ENCODE measurements around the gene WBP11. TPM values are rescaled to one million over a fixed set of nuclear protein-coding genes. Genes with fewer than 3 reads are reported as not detected.

Gene WBP11
- total RNA-seq, 1 experiment from 2014 or later: 47.3 TPM

DNA sequence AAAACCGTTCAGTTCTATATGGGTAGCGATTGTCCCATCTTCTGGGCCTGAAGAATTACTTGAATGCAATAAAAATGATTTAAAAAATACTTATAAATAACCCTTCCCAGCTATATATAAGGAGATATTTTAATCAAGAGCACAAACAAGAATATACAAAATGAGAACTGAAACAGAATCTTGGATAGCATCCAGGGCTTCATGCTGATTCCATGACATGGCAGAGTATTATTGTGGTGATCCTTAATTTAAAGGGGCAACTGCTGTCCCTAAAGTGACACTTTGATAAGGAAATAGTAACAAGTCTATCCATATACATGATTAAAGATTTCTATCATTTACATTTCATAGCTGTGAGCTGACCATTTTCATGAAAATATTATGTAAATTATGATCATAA lies 18.8 kb downstream of the WBP11 start:
- in situ Hi-C loops (cut with HindIII; ENCODE audit: low pct_unique_long_range_greater_than_20kb, low sequenced_read_pairs) (no loop called here), intact Hi-C loops (cut with micrococcal nuclease; ENCODE audit: unreplicated experiment) (no loop called here)
- peaks cover 12% of the 10 kb centered on the region for H3K36me3 ChIP-seq (ENCODE audit: control insufficient read depth, insufficient read depth, low read length)
- no peaks in the 10 kb centered on the region for H3K4me1 ChIP-seq (ENCODE audit: control insufficient read depth, insufficient read depth, low read length)
- ChIA-PET CTCF (no interaction called here), POLR2A (no interaction called here)
- TF ChIP-seq POLR2AphosphoS5 (IDR thresholded peaks at IDR 0.05; ENCODE audit: low read depth, low read length) (no peak), SIN3A (IDR thresholded peaks at IDR 0.05; ENCODE audit: borderline replicate concordance, insufficient read depth, low read depth, low read length) (no peak), TCF7L2 (IDR thresholded peaks at IDR 0.05; ENCODE audit: low read depth, low read length) (no peak)
- TF ChIP-seq, protein P1, sequence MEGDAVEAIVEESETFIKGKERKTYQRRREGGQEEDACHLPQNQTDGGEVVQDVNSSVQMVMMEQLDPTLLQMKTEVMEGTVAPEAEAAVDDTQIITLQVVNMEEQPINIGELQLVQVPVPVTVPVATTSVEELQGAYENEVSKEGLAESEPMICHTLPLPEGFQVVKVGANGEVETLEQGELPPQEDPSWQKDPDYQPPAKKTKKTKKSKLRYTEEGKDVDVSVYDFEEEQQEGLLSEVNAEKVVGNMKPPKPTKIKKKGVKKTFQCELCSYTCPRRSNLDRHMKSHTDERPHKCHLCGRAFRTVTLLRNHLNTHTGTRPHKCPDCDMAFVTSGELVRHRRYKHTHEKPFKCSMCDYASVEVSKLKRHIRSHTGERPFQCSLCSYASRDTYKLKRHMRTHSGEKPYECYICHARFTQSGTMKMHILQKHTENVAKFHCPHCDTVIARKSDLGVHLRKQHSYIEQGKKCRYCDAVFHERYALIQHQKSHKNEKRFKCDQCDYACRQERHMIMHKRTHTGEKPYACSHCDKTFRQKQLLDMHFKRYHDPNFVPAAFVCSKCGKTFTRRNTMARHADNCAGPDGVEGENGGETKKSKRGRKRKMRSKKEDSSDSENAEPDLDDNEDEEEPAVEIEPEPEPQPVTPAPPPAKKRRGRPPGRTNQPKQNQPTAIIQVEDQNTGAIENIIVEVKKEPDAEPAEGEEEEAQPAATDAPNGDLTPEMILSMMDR (IDR thresholded peaks at IDR 0.05): no peak
- TF ChIP-seq, protein P2, sequence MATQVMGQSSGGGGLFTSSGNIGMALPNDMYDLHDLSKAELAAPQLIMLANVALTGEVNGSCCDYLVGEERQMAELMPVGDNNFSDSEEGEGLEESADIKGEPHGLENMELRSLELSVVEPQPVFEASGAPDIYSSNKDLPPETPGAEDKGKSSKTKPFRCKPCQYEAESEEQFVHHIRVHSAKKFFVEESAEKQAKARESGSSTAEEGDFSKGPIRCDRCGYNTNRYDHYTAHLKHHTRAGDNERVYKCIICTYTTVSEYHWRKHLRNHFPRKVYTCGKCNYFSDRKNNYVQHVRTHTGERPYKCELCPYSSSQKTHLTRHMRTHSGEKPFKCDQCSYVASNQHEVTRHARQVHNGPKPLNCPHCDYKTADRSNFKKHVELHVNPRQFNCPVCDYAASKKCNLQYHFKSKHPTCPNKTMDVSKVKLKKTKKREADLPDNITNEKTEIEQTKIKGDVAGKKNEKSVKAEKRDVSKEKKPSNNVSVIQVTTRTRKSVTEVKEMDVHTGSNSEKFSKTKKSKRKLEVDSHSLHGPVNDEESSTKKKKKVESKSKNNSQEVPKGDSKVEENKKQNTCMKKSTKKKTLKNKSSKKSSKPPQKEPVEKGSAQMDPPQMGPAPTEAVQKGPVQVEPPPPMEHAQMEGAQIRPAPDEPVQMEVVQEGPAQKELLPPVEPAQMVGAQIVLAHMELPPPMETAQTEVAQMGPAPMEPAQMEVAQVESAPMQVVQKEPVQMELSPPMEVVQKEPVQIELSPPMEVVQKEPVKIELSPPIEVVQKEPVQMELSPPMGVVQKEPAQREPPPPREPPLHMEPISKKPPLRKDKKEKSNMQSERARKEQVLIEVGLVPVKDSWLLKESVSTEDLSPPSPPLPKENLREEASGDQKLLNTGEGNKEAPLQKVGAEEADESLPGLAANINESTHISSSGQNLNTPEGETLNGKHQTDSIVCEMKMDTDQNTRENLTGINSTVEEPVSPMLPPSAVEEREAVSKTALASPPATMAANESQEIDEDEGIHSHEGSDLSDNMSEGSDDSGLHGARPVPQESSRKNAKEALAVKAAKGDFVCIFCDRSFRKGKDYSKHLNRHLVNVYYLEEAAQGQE (IDR thresholded peaks at IDR 0.05; ENCODE audit: insufficient read depth in 1 of 2, low read depth in 2 of 2, low read length in 1 of 2): no peak
- BruUV-seq (replicated peaks): no TSS peak
- ATAC-seq (no peak), DNase-seq (ENCODE audit: low read depth, low spot score) (no peak)
- no peaks in the 10 kb centered on the region for H3K9me3 ChIP-seq (ENCODE audit: control insufficient read depth, insufficient read depth, low read depth, low read length)
- H3K27me3 ChIP-seq (ENCODE audit: control insufficient read depth, insufficient read depth, low read length): no peaks in the 10 kb centered on the region
- no peak overlapping the region for H3K4me3 ChIP-seq (ENCODE audit: low read depth in 2 of 2, low read length in 2 of 2)
- no peak overlapping the region for H3K27ac ChIP-seq (ENCODE audit: low read length)

DNA sequence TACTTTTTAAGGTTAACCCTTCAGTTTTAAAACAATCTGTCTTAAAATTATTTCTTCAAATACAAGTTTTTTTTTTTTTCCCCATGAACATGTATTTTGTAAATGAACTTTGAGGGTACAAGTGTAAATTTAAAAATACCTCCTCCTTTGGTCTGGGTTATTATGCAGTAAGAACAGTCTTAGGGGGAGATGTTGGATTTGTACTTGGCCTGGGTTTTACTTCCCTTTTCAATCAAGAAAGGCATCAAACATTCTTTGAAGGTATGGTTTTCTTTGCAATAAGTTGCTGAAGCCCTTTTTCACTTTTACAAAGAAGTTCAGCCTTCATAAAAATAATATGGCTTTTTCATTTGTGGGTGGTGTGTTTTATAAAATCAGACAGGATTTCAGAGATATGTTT lies 20.5 kb downstream of the WBP11 start:
- ATAC-seq: no peak
- CTCF ChIA-PET: no interaction called here
- Histone ChIP-seq H3K9me3 (ENCODE audit: control insufficient read depth, insufficient read depth, low read depth, low read length) (no peaks in the 10 kb centered on the region), H3K27me3 (ENCODE audit: control insufficient read depth, insufficient read depth, low read length) (no peaks in the 10 kb centered on the region), H3K36me3 (ENCODE audit: control insufficient read depth, insufficient read depth, low read length) (peaks cover 7% of the 10 kb centered on the region), H3K4me3 (ENCODE audit: low read depth in 2 of 2, low read length in 2 of 2) (no peak overlapping the region), H3K27ac (ENCODE audit: low read length) (no peak overlapping the region), H3K4me1 (ENCODE audit: control insufficient read depth, insufficient read depth, low read length) (no peaks in the 10 kb centered on the region)
- DNase-seq (ENCODE audit: low read depth, low spot score): no peak
- in situ Hi-C loops (cut with HindIII; ENCODE audit: low pct_unique_long_range_greater_than_20kb, low sequenced_read_pairs) (no loop called here), intact Hi-C loops (cut with micrococcal nuclease; ENCODE audit: unreplicated experiment) (no loop called here)
- POLR2A ChIA-PET: no interaction called here
- BruUV-seq (replicated peaks): no TSS peak
- TF ChIP-seq POLR2AphosphoS5 (IDR thresholded peaks at IDR 0.05; ENCODE audit: low read depth, low read length) (no peak), TCF7L2 (IDR thresholded peaks at IDR 0.05; ENCODE audit: low read depth, low read length) (no peak), SIN3A (IDR thresholded peaks at IDR 0.05; ENCODE audit: borderline replicate concordance, insufficient read depth, low read depth, low read length) (no peak)
- TF ChIP-seq, protein P2 (IDR thresholded peaks at IDR 0.05; ENCODE audit: insufficient read depth in 1 of 2, low read depth in 2 of 2, low read length in 1 of 2): no peak
- TF ChIP-seq, protein P1 (IDR thresholded peaks at IDR 0.05): no peak

All from Panc1 (cell line).